HEK293 (cell line): ENCODE measurements around the gene MAPT.

Experiments
- CTCF ChIA-PET: fragments of 350-600 bp; formaldehyde crosslinking; extraction: SDS; loops from one replicate; lab custom pipeline; 2021; ENCODE audit warnings: antibody characterized with exemption; lab: Yijun Ruan, JAX
- POLR2A ChIA-PET: fragments of 300-600 bp; formaldehyde crosslinking; extraction: SDS; loops from one replicate; lab custom pipeline; 2020; ENCODE audit warnings: antibody characterized with exemption, inconsistent platforms; lab: Yijun Ruan, JAX
- H3K27ac ChIP-seq: fragments of 200-500 bp; sonication (Bioruptor generic); 2 replicates; pipeline ENCODE4 v1.5.1; 2014; ENCODE audit warnings: low read depth, low read length, control low read depth, inconsistent platforms; ENCODE audit errors: extremely low read depth
- H3K36me3 ChIP-seq, 2 experiments: fragments of 200-500 bp in 1 of 2; sonication (Bioruptor generic) in 1 of 2; 1 replicate in 1 of 2; 2 replicates in 1 of 2; pipeline ENCODE4 v1.5.1; 2014 to 2017; ENCODE audit warnings: inconsistent platforms in 2 of 2, low read length in 2 of 2; ENCODE audit not compliant: control insufficient read depth in 2 of 2, insufficient read depth in 1 of 2
- H3K4me1 ChIP-seq: fragments of 200-500 bp; sonication (Bioruptor generic); 2 replicates; pipeline ENCODE4 v1.5.1; 2014; ENCODE audit warnings: mild to moderate bottlenecking, low read length, inconsistent platforms; ENCODE audit not compliant: control insufficient read depth, insufficient read depth
- H3K4me3 ChIP-seq: 2 replicates; pipeline ENCODE4 v1.5.1; 2011; ENCODE audit warnings: low read depth, mild to moderate bottlenecking, control low read depth, low read length, moderate library complexity
- H3K9me3 ChIP-seq: fragments of 200-500 bp; sonication (Bioruptor generic); 2 replicates; pipeline ENCODE4 v1.5.1; 2014; ENCODE audit warnings: low read depth, low read length, inconsistent platforms; ENCODE audit not compliant: control insufficient read depth, insufficient read depth
- BCL11A ChIP-seq: fragments of 450-650 bp; formaldehyde crosslinking; IDR thresholded peaks from 2 replicates; pipeline ENCODE4 v1.5.1; 2016; ENCODE audit warnings: low read depth, missing biosample characterization, missing genetic modification characterization
- PRDM1 ChIP-seq: fragments of 450-650 bp; formaldehyde crosslinking; IDR thresholded peaks from 2 replicates; pipeline ENCODE4; 2016; ENCODE audit warnings: missing biosample characterization, missing genetic modification characterization
- SCRT1 ChIP-seq: fragments of 450-650 bp; formaldehyde crosslinking; IDR thresholded peaks from 2 replicates; pipeline ENCODE4 v1.5.1; 2016; ENCODE audit warnings: missing biosample characterization, missing genetic modification characterization, borderline replicate concordance
- WT1 ChIP-seq: fragments of 450-650 bp; formaldehyde crosslinking; IDR thresholded peaks from 2 replicates; pipeline ENCODE4 v1.5.1; 2016; ENCODE audit warnings: missing biosample characterization, missing genetic modification characterization
- ZNF121 ChIP-seq: fragments of 450-650 bp; formaldehyde crosslinking; IDR thresholded peaks from 2 replicates; pipeline ENCODE4 v1.5.1; 2016; ENCODE audit warnings: missing biosample characterization, missing genetic modification characterization
- ZNF175 ChIP-seq: fragments of 450-650 bp; formaldehyde crosslinking; IDR thresholded peaks from 2 replicates; pipeline ENCODE4 v1.5.1; 2016; ENCODE audit warnings: missing biosample characterization, missing genetic modification characterization
- ZNF24 ChIP-seq: fragments of 450-650 bp; formaldehyde crosslinking; IDR thresholded peaks from 2 replicates; pipeline ENCODE4 v1.5.1; 2016; ENCODE audit warnings: missing biosample characterization, missing genetic modification characterization
- ZNF510 ChIP-seq: fragments of 450-650 bp; formaldehyde crosslinking; IDR thresholded peaks from 2 replicates; pipeline ENCODE4 v1.5.1; 2018; ENCODE audit warnings: mild to moderate bottlenecking, missing genetic modification characterization, missing biosample characterization; ENCODE audit not compliant: insufficient replicate concordance
- ZNF530 ChIP-seq: fragments of 450-650 bp; formaldehyde crosslinking; IDR thresholded peaks from 2 replicates; pipeline ENCODE4 v1.5.1; 2016; ENCODE audit warnings: low read depth, missing biosample characterization, missing genetic modification characterization
- ZNF747 ChIP-seq: fragments of 450-650 bp; formaldehyde crosslinking; IDR thresholded peaks from 2 replicates; pipeline ENCODE4 v1.5.1; 2016; ENCODE audit warnings: missing biosample characterization, missing genetic modification characterization
- ZNF777 ChIP-seq: fragments of 450-650 bp; formaldehyde crosslinking; IDR thresholded peaks from 2 replicates; pipeline ENCODE4 v1.5.1; 2017; ENCODE audit warnings: missing biosample characterization, missing genetic modification characterization, borderline replicate concordance
- ZNF830 ChIP-seq: fragments of 450-650 bp; IDR thresholded peaks from 2 replicates; pipeline ENCODE4 v1.5.0; 2018; ENCODE audit warnings: missing biosample characterization, missing genetic modification characterization, low read depth, mild to moderate bottlenecking, moderate library complexity
- TF ChIP-seq, protein P1 (sequence below): fragments of 450-650 bp; formaldehyde crosslinking; IDR thresholded peaks from 2 replicates; pipeline ENCODE4 v1.5.1; 2016; ENCODE audit warnings: missing biosample characterization, missing genetic modification characterization
- TF ChIP-seq, protein P2 (sequence below): fragments of 450-650 bp; formaldehyde crosslinking; IDR thresholded peaks from 2 replicates; pipeline ENCODE4 v1.5.1; 2016; ENCODE audit warnings: missing biosample characterization, missing genetic modification characterization
- TF ChIP-seq, protein P3 (sequence below): fragments of 450-650 bp; formaldehyde crosslinking; IDR thresholded peaks from 2 replicates; pipeline ENCODE4 v1.5.1; 2016; ENCODE audit warnings: missing biosample characterization, missing genetic modification characterization
- TF ChIP-seq, protein P4 (sequence below): fragments of 450-650 bp; formaldehyde crosslinking; IDR thresholded peaks from 2 replicates; pipeline ENCODE4 v1.5.1; 2016; ENCODE audit warnings: missing biosample characterization, missing genetic modification characterization, borderline replicate concordance

The MAPT gene

DNA sequence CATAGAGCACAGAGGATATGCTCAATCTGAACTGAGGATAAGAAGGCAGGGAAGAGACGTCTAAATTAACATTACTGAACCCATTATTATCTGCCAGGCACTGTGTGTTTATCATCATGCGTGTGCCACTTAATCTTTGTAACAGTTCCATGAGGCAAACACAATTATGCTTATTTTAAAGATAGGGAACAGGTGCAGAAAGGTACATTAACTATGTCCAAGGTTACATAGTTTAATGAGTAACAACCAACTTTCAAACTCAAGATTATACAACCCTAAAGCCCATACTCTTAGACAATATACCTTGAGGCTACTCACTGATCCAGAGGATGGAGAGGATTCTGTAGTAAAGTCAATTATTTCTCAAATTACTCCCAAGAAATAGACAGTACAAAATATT is 147.9 kb downstream of the MAPT start:
- no peak for TF ChIP-seq PRDM1 (tag by site-specific recombination)
- TF ChIP-seq, protein P1, sequence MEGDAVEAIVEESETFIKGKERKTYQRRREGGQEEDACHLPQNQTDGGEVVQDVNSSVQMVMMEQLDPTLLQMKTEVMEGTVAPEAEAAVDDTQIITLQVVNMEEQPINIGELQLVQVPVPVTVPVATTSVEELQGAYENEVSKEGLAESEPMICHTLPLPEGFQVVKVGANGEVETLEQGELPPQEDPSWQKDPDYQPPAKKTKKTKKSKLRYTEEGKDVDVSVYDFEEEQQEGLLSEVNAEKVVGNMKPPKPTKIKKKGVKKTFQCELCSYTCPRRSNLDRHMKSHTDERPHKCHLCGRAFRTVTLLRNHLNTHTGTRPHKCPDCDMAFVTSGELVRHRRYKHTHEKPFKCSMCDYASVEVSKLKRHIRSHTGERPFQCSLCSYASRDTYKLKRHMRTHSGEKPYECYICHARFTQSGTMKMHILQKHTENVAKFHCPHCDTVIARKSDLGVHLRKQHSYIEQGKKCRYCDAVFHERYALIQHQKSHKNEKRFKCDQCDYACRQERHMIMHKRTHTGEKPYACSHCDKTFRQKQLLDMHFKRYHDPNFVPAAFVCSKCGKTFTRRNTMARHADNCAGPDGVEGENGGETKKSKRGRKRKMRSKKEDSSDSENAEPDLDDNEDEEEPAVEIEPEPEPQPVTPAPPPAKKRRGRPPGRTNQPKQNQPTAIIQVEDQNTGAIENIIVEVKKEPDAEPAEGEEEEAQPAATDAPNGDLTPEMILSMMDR, result no peak
- TF ChIP-seq, protein P2, sequence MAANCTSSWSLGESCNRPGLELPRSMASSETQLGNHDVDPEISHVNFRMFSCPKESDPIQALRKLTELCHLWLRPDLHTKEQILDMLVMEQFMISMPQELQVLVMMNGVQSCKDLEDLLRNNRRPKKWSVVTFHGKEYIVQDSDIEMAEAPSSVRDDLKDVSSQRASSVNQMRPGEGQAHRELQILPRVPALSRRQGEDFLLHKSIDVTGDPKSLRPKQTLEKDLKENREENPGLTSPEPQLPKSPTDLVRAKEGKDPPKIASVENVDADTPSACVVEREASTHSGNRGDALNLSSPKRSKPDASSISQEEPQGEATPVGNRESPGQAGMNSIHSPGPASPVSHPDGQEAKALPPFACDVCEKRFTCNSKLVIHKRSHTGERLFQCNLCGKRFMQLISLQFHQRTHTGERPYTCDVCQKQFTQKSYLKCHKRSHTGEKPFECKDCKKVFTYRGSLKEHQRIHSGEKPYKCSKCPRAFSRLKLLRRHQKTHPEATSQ (tag by site-specific recombination), result no peak
- TF ChIP-seq ZNF121, result no peak
- no peak for TF ChIP-seq ZNF830 (tag by site-specific recombination)
- TF ChIP-seq, protein P3, sequence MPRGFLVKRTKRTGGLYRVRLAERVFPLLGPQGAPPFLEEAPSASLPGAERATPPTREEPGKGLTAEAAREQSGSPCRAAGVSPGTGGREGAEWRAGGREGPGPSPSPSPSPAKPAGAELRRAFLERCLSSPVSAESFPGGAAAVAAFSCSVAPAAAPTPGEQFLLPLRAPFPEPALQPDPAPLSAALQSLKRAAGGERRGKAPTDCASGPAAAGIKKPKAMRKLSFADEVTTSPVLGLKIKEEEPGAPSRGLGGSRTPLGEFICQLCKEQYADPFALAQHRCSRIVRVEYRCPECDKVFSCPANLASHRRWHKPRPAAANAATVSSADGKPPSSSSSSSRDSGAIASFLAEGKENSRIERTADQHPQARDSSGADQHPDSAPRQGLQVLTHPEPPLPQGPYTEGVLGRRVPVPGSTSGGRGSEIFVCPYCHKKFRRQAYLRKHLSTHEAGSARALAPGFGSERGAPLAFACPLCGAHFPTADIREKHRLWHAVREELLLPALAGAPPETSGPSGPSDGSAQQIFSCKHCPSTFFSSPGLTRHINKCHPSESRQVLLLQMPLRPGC (tag by site-specific recombination), result no peak
- no peak for TF ChIP-seq ZNF777 (tag by site-specific recombination)
- TF ChIP-seq, protein P4, sequence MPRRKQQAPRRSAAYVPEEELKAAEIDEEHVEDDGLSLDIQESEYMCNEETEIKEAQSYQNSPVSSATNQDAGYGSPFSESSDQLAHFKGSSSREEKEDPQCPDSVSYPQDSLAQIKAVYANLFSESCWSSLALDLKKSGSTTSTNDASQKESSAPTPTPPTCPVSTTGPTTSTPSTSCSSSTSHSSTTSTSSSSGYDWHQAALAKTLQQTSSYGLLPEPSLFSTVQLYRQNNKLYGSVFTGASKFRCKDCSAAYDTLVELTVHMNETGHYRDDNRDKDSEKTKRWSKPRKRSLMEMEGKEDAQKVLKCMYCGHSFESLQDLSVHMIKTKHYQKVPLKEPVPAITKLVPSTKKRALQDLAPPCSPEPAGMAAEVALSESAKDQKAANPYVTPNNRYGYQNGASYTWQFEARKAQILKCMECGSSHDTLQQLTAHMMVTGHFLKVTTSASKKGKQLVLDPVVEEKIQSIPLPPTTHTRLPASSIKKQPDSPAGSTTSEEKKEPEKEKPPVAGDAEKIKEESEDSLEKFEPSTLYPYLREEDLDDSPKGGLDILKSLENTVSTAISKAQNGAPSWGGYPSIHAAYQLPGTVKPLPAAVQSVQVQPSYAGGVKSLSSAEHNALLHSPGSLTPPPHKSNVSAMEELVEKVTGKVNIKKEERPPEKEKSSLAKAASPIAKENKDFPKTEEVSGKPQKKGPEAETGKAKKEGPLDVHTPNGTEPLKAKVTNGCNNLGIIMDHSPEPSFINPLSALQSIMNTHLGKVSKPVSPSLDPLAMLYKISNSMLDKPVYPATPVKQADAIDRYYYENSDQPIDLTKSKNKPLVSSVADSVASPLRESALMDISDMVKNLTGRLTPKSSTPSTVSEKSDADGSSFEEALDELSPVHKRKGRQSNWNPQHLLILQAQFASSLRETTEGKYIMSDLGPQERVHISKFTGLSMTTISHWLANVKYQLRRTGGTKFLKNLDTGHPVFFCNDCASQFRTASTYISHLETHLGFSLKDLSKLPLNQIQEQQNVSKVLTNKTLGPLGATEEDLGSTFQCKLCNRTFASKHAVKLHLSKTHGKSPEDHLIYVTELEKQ (tag by site-specific recombination), result no peak
- Histone ChIP-seq H3K4me1 (peaks cover 7% of the 10 kb centered on the region; the same call in 1 of the 2 replicates), H3K27ac (no peak overlapping the region), H3K9me3 (no peaks in the 10 kb centered on the region), H3K36me3 (peaks cover 56 to 87% of the 10 kb centered on the region in 2 experiments), H3K4me3 (no peak overlapping the region)
- CTCF ChIA-PET, result interaction anchor here (0.8 to 6.0 kb wide), 7 partner anchors 8 to 173 kb away, joined by 3 to 64 read pairs (median 26); no protein-coding TSS in a partner anchor
- POLR2A ChIA-PET, result no interaction called here

DNA sequence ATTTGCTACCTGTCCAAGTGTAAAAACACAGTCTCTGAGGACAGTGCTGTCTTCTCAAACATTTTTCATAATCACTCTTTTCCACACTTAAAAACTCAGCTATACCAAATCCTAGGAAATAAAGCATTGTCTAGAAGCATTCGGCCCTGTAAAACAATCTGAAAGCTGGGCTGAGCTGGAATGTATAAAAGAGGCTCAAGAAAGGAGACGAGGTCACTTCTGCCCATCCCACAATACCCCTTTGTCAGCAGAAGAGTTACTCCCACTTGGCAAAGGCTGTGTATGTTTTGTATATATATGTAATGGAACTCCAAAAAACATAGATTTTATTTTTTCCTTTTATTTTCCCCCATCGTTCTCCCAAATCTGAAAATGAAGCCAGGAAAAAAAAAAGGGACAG is 148.6 kb downstream of the MAPT start:
- ChIA-PET POLR2A (no interaction called here), CTCF (interaction anchor here (0.6 to 6.0 kb wide), 10 partner anchors 8 to 172 kb away, joined by 3 to 64 read pairs (median 16); partner anchors contain the start of gene KANSL1)
- Histone ChIP-seq H3K27ac (no peak overlapping the region), H3K4me3 (no peak overlapping the region), H3K9me3 (no peaks in the 10 kb centered on the region), H3K36me3 (peaks cover 56 to 87% of the 10 kb centered on the region in 2 experiments), H3K4me1 (peaks cover 7% of the 10 kb centered on the region; the same call in 1 of the 2 replicates)
- no peak for TF ChIP-seq BCL11A (tag by site-specific recombination)
- no peak for TF ChIP-seq ZNF175 (tag by site-specific recombination)
- no peak for TF ChIP-seq ZNF747 (tag by site-specific recombination)
- TF ChIP-seq ZNF510 (tag by site-specific recombination), result no peak
- no peak for TF ChIP-seq WT1 (tag by site-specific recombination)
- TF ChIP-seq SCRT1, result no peak
- no peak for TF ChIP-seq ZNF24
- no peak for TF ChIP-seq ZNF530 (tag by site-specific recombination)
